Right ventricle myocardium inferior (tissue), 1 donor: ENCODE results near the gene DDX24. TPM values are rescaled to one million over a fixed set of nuclear protein-coding genes. Genes with fewer than 3 reads are reported as not detected.
"Not testable (repeated sequence)": the region's sequence is repeated elsewhere in the genome, so short reads cannot be mapped to it uniquely, and the experiment has no call there.

ENCODE experiments used
- ATAC-seq: fragments of 200-7000 bp; cut with Tn5 transposase; one replicate; pipeline ENCODE4 v1.9.1; 2020; ENCODE audit warnings: mild to moderate bottlenecking, moderate library complexity
- DNase-seq: peaks from one replicate; pipeline ENCODE4 v3.0.0; 2021; ENCODE audit errors: missing footprints
- intact Hi-C: fragments of 100-400 bp; cut with DNase I; formaldehyde crosslinking; loops from one replicate; pipeline ENCODE4 v1.11.0; 2022
- total RNA-seq: library from RNA; stranded (reverse); fragmentation: NEBNext Ultra II Directional; extraction: Animal tissue kit (Norgen Biotek cat#: 25700); gene quantifications from one replicate; pipeline ENCODE4 v1.2.1, GENCODE V29; 2021
- donor health status: DM: no; HTN: yes; CAD: no; lungs with severe emphysema.

The DDX24 gene
- total RNA-seq, 1 donor from 2014 or later: 187 TPM

GRCh38 chr14:94098326-94098992, 17.5 kb upstream of the DDX24 start:
- DNase-seq: no peak
- intact Hi-C loops: no loop called here
- ATAC-seq: peak; percentile 23

- ATAC-seq: no peak
Measured at GRCh38 chr14:94097091-94097490, 16.1 kb upstream of the DDX24 start.

DNA sequence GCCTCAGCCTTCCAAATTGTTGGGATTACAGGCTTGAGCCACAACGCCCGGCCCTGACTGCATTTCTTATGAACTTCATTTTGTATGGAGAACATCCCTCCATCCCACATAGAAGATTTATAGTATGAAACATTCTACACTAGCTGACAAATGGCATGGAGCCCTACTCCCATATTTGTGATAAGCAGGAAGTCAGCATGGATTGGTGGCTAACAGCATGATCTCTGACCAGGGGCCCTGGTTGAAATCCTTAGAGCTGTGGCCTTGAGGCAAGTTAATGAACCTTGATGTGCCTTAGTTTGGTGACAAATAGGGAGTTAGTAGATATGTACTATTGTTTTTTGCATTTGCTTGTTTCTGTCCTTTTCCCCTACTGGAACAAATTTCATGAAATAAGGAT, 12.4 kb upstream of the DDX24 start:
- no peak for DNase-seq
- intact Hi-C loops: no loop called here
- no peak for ATAC-seq

More at GRCh38 chr14:94097091-94097490, 16.1 kb upstream of the DDX24 start:
- DNase-seq: no peak
- intact Hi-C loops: no loop called here

DNA sequence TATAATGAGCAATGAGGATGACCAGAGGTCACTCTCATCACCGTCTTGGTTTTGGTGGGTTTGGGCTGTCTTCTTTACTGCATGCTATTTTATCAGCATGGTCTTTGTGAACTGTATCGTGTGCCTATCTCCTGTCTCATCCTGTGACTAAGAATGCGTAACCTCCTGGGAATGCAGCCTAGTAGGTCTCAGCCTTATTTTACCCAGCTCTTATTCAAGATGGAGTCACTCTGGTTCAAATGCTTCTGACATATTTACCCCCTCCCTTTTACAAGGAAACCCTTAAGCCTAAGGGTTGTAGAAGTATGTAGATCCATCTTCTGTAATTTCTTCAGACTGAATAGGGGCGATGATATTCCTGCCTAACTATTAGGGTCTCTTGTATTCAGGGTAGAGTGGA, 8.5 kb upstream of the DDX24 start:
- DNase-seq (no peak), ATAC-seq (no peak)
- intact Hi-C loops: no loop called here

GRCh38 chr14:94088516-94088915, 7.5 kb upstream of the DDX24 start:
- DNase-seq: no peak
- intact Hi-C loops: no loop called here
- no peak for ATAC-seq

GRCh38 chr14:94087891-94088290, 6.9 kb upstream of the DDX24 start:
- DNase-seq (no peak), ATAC-seq (no peak)
- intact Hi-C loops: no loop called here

DNA sequence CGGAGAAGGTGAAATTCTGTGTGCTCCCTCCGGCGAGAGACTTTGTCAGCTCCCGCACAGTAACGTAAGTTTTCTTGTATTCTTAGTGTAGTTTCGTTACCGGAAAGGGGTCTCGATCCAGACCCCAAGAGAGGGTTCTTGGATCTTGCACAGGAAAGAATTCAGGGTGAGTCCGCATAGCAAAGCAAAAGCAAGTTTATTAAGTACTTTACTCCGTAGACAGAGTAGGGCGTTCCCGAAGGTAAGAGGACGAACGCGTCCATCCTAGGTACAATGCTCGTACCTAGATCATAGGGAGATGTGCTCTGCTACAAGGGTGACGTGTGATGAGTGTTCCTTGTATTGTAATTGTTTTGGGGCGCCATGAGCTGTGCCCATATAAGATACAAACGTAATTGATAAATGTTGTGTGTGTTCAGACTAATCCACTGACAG, 401 bp upstream of the DDX24 start:
- ATAC-seq: peak; percentile 6
- no peak for DNase-seq
- intact Hi-C loops: loop anchor here (2.0 to 5.0 kb wide), 2 partner anchors 39 to 47 kb away; partner anchors contain the start of gene IFI27L2

GRCh38 chr14:94079891-94080620, 946 bp downstream of the DDX24 start:
- DNase-seq (no peak), ATAC-seq (no peak)
- intact Hi-C loops: loop anchor here (2.0 to 5.0 kb wide), 2 partner anchors 38 to 49 kb away; partner anchors contain the start of gene IFI27L2

DNA sequence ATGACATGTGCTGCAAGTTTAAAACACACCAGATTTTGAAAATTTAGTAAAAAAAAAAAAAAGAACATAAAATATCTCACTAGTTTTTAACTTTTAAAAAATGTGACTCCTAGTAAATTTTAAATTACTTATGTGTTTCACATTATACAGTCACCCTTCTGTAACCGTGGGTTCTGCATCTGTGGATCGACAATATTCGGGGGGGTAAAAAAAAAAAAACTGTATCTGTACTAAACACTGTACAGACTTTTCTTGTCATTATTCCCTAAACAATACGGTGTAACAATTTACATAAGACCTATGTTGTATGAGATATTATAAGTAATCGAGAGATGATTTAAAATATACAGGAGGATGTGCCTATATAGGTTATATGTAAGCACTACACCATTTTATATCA, 3.2 kb downstream of the DDX24 start:
- DNase-seq (no peak), ATAC-seq (no peak)
- intact Hi-C loops: no loop called here

DNA sequence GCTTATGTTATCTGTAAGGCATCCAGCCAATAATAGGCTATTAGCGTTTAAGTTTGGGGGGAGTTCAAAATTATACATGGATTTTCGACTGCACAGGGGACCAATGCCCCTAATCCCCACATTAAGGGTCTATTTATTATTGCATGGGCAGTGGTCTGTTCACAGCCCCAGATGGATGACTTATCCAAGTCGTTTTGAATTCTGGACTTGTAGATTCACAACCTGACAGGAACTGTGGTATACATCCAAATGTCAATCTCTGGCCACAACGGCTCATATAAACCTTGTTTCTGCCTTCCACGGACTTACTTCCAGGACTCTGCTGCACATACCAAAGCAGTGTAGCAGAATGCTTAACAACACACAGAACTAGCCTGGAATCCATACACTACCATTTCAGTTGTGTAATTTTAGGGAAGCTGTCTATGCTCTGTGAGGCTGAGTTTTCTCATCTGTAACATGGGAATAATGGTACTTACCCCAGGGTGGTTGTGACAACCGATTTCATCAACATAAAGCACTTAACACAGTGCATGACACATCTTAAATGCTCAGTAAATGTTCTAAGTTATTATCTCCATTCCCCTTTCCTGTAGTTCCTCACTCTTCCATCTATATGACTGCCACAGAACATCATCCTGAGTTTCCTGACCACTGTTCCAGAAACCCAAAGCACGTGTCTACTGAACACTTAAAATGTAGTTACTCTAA, 3.7 kb downstream of the DDX24 start:
- DNase-seq (no peak), ATAC-seq (no peak)
- intact Hi-C loops: no loop called here

GRCh38 chr14:94075008-94075407, 6.0 kb downstream of the DDX24 start:
- ATAC-seq (no peak), DNase-seq (no peak)
- intact Hi-C loops: no loop called here

DNA sequence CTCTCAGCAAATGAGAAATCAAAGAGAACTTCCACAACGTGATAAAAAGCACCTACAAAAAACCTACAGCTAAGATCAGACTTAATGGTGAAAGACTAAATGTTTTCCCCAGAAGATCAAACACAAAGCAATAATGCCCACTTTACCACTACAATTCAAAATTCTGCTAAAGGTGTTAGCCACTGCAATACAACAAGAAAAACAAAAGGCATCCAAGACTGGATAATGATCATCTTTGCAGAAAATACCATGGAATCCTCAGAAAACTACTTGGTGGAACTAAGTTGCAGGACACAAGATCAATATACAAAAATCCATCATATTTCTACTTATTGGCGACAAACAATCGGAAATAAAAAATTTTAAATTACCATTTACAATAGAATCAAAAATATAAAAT, 6.5 kb downstream of the DDX24 start:
- intact Hi-C loops: no loop called here
- DNase-seq (no peak), ATAC-seq (no peak)

DNA sequence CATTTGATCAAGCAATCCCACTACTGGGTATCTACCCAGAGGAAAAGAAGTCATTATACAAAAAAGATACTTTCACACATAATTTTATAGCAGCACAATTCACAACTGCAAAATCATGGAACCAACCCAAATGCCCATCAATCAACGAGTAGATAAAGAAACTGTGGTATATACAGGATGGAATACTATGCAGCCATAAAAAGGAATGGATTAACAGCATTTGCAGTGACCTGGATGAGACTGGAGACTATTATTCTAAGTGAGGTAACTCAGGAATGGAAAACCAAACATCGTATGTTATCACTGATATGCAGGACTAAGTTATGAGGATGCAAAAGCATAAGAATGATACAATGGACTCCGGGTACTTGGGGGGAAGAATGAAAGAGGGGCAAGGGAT, 8.9 kb downstream of the DDX24 start:
- intact Hi-C loops, ATAC-seq: not testable (repeated sequence)

DNA sequence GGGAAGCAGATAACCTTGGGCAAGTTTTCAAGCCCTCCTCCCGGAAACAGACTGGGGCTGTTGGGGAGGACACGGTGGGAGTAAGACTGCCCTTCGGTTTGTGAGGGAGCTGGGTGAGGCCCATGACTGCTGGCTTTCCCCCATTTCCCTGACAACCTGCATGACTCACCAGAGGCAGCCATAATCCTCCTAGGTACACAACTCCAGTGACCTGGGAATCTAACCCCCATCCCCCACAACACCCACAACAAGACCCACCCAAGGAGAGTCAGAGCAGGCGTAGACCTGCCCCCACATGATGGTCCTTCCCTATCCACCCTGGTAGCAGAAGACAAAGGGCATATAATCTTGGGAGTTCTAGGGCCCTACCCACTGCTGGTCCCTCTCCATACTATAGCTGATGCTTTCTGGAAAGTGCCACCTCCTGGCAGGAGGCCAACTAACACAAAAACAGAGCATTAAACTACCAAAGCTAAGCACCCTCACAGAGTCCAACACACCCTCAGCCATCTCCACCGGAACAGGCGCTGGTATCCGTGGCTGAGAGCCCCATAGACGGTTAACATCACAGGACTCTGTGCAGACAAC, 14.8 kb downstream of the DDX24 start:
- peak; percentile 37 for ATAC-seq
- DNase-seq: no peak
- intact Hi-C loops: no loop called here

More for the DNA sequence above, 8.9 kb downstream of the DDX24 start:
- not testable (repeated sequence) for DNase-seq

GRCh38 chr14:94062344-94062940, 18.6 kb downstream of the DDX24 start:
- intact Hi-C loops: no loop called here
- ATAC-seq: no peak
- DNase-seq: no peak

- no peak for DNase-seq
Measured at GRCh38 chr14:94059998-94060397, 21.0 kb downstream of the DDX24 start.

DNA sequence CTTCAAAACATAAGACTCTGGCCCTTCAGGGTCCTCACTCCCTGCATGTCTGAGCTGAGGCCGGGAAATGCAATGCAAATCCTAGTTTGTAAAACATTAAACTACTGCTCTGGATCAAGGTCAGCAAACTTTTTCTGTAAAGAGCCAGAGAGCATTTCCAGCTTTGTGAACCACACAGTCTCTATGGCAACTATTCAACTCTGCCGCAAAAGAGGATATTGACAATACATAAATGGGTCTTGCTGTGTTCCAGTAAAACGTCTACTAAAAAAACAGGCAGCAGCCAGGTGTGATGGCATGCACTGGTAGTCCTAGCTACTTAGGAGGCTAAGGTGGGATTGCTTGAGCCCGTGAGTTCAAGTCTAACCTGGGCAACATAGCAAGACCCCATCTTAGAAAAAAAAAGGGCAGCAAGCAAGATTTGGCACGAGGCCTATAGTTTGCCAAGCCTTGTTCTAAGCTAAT, 22.3 kb downstream of the DDX24 start:
- intact Hi-C loops: no loop called here
- no peak for ATAC-seq
- no peak for DNase-seq

More at GRCh38 chr14:94059998-94060397, 21.0 kb downstream of the DDX24 start:
- intact Hi-C loops: no loop called here
- ATAC-seq: no peak

- no peak for ATAC-seq
- intact Hi-C loops: no loop called here
- no peak for DNase-seq
Measured at GRCh38 chr14:94058128-94058673, 22.8 kb downstream of the DDX24 start.
